GM11168 (cell line): Measurements from ENCODE around the gene ANKRD63.

Experiments
- in situ Hi-C: fragments of 300-500 bp; cut with MboI; formaldehyde crosslinking; loops from one replicate; pipeline ENCODE4 v1.12.0; 2022; ENCODE audit warnings: low sequenced_read_pairs; ENCODE audit not compliant: unreplicated experiment

Gene ANKRD63

DNA sequence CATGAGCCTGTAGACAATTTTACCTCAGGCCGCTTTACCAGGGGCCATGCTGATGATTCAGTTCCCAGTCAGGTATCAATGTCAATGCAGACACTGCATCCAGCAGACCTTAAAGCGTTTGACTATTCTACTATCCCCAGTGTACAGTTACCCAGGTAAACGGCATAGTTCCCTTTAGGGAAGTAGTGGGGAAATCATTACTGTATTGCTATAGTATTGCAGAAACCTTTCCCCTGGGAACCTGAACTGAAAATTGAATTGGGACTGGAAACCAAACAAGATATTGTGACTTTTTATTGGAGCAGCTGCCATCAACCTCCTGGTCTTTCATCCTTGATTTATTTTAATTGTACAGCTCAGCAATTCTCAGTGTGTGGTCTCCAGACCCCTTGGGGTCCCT is 34.1 kb upstream of the ANKRD63 start:
- in situ Hi-C loops = no loop called here

DNA sequence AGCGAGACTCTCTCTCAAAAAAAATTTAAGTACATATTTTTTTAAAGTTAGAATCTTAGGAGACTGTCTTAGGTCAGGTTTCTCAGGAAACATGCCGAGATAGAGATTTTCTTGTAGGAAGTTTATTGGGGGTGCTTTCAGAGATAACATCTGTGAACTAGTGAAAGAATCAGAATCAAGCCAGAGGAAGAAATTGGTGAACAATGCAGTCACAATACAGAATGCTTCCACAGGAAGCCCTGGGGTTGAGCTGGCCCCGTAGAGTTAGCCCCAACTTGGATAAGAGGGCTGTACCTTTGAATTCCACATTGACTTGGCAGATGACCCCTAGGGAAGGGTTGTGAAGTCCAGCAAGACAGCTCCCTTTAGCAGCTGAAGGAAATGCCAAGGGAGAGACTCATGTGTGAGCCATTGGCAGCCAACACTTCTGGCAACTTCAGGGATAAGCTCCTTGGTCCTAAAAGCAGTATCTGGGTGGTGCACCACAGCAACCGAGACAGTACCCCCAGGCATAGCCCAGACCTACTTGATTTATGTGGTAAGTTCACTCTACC is 31.9 kb upstream of the ANKRD63 start:
- in situ Hi-C loops = no loop called here

DNA sequence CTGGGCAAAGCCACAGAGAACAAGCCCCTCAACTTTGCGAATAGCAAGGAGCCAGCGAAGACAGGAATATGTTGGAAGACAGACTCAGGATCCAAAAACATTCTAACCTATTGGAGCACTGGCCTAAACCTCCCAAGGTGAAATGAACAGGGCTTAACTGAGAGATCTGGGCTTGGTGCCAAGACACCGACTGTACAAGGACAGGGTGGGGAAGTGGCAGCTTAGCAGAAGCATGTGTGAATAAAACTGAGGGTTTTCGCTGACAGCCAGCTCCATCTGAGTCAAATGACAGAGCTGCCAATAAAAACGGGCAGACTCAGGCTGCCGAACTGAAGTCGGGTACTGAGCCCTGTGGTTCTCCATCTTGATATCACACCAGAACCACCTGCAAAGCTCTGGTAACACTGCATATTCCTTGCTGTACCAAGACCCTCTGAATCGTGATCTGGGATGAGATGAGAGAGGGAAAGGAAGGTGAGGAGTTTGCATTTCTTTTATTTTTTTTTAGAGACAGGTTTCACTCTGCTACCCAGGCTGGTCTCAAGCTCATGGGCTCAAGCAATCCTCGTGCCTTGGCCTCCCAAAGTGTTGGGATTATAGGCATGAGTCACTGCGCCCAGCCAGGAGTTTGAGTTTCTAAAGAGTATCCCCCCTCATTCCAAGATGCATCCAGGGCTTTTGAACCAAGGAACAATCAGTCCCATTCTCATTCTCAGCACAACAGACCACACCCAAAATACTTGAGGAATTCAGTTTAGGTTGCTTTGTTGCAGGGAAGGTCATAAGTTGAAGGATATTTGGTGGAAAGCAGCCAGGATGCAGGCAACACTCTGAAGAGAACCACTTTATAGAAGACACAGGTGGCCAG is 30.9 kb upstream of the ANKRD63 start:
- in situ Hi-C loops = no loop called here

GRCh38 chr15:40312370-40313158 is 29.7 kb upstream of the ANKRD63 start:
- in situ Hi-C loops = no loop called here

DNA sequence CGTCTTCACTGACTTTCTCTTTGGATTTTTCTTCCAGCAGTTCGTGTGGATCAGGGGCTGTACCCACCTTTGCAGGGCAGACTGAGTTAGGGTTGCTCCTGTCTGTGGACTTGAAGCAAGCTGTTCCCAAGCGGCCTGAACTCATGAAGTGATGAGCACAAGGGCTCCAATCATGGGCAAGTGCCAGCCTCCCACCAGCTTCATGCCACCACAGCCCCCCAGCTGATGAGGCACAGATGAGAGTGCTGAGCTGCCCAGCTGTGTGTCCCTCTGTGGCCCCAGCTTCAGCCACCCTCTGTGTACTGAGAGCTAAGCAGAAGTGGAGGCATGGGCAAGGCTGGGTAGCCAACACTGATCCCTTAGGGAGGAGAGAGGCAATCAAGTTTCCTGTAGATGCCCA is 28.1 kb upstream of the ANKRD63 start:
- in situ Hi-C loops = no loop called here

- in situ Hi-C loops = no loop called here
These were observed 27.4 kb upstream of the ANKRD63 start for GRCh38 chr15:40310001-40310959.

- in situ Hi-C loops = no loop called here
These were observed 26.5 kb upstream of the ANKRD63 start for GRCh38 chr15:40309344-40309862.

DNA sequence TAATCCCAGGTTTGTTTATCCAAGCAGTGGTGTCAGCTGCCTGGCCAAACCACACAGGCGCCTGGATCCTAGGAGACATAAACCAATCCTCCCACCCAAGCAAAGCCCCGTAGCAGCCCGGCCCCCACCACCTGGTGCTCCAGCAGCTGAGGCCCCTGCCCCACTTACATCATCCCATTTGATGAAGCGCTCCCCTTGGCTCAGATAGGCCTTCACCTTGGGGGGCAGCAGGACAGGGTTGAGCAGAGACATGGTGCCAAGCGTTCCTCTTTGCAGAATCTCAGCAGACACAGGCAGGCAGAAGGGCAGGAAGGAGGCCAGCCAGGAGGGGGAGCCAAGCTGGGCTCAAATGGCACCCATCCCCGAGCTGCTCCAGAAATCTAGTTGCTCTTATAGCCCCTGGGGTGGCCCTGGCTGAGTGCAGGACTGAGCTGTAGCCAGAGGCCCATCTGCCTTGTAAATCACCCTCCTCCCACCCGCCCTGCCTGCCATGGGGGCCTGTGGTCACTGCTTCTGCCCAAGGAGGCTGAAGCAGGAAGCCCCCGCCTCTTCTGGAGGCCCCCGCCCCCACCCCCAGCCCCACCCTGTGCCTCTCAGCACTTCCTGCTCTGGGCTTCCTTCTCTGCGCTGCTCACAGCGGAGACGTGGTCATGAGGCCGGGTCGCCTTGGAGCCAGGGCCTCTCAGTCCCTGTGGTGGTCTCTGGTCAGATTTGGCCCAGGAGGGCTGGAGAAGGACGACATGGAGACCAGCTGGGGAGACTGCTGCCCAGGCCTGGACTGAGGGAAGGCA is 24.8 kb upstream of the ANKRD63 start, which contains the start of gene PLCB2:
Gene PLCB2, minus strand, starts transcription at position 515 of the 791 bp plus-strand sequence. Its CDS starts 263 bp downstream, at position 252.
- in situ Hi-C loops = no loop called here

DNA sequence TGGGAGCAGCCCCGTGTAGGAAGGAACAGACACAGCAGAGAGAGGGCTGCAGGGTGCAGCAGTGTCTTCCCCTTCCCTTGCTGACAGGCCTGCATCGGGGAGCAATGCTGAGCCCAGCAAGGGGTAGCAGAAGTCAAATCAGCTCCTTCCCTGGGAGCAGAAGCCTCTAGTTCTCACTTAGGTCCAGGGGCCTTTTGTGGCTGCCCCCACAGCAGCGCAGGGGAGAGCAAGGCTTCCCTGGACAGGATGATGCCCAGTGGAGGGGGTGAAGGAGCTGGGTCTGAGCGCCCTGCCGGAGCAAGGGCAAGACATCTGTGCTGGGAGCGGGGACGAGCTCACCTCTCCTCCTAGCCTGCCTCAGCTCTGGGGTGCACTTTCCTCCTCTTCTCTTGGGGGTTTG is 24.0 kb upstream of the ANKRD63 start:
- in situ Hi-C loops = no loop called here

DNA sequence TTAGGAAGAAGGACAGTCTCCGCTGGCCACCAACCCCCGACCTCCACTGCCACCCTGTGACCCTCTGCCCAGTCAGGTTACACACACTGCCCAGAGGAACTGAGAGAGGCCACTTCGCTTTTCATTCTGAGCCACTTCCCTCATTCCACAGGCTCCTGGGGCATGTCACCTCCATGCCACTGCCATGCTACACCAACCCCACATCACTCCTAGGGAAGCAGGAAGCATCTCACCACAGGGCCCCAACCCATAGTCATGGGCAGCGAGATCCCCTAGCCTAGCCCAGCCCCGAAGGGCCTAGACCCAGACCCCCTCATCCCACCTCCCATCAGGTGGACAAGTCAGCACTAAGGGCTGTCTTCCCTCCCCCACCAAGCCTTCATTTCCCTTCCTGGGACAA is 23.5 kb upstream of the ANKRD63 start:
- in situ Hi-C loops = no loop called here

DNA sequence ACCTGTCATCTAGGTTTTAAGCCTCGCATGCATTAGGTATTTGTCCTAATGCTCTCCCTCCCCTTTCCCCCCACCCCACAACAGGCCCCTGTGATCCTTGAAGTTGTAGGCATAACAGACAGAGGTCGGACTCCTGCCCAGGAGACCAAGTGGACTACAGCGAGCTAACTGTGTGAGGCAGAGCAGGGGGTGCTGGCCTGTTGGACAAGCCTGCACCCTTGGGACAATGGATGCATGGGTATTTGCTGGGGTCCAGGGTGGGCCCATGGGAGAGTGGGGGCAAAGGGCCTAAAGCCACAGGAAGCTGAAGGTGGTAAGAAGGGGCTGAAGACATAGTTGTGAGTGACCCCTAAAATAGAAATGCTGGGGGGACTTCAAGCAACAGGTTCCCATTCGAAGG is 22.4 kb upstream of the ANKRD63 start:
- in situ Hi-C loops = no loop called here

DNA sequence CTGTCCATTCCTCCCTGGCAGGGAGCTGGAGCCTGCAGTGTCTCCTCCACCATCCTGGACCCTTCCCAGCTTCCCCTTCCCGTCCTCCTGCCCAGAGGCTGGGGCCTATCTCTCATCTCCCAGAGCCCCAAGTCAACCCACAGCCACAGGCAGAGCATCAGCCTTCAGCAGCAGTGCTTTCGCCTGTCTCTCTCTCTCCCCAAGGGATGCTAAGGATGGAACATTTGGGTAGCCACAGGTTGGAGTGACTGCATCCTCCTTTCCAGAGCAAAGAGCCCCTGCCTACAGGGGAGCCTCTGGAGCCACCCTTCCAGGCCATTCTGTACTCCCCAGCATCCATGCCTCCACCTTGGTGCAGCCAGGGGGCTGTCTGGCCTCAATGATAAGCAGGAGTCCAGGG is 20.7 kb upstream of the ANKRD63 start:
- in situ Hi-C loops = no loop called here

GRCh38 chr15:40302981-40303380 is 20.1 kb upstream of the ANKRD63 start:
- in situ Hi-C loops = no loop called here

GRCh38 chr15:40302288-40302886 is 19.5 kb upstream of the ANKRD63 start:
- in situ Hi-C loops = no loop called here

DNA sequence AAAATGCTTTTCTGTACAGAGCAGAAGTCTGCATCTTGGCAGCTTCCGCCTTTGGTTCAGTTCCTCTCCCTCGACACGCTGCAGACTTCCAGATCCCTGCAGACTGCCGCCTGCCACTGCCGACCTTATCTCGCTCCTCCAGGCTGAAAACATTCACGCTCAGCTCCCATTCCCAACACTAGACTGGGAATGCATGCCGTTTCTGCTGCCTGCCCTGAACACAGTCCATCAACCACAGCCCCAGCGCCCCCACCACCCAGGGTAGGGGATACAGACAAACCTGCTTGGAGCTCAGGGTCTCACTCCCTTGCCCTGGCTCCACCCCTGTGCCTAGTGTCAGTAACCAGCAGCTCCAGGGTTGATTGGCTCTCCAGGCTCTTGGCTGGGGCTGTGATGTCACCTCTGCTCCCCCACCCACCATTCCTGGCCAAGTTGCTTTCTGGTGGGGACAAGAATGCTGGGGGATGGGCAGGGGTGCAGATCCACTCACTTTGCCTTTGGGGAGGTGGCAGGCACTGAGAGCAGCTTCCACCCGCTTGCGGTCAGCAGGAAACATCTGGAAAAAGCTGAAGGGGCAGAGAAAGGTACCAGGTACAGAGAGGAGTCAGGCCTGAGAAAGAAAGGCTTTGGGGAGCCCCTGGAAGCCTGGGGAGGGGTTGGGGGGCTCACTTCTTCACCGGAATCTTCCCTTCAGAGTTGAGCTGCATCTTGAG is 18.8 kb upstream of the ANKRD63 start:
- in situ Hi-C loops = no loop called here

DNA sequence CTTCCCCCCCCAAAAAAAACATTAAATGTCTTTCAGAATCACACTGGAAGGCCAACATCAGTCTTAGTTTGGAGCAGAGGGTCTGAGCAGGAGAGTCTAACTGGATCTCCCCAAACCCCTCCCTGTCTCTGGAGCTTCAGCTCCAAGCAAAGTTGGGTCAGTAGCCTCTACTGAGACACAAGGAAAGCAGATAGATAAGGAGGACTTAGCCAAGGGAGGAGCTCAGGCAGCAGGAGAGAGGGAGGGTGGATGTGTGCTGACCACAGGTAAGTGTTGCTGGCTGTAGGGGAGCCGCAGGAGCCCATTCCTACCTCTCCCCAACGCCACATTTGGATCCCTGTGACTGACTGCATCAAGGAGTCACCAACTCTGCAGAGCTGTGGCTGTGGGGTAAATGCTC is 17.9 kb upstream of the ANKRD63 start:
- in situ Hi-C loops = no loop called here

DNA sequence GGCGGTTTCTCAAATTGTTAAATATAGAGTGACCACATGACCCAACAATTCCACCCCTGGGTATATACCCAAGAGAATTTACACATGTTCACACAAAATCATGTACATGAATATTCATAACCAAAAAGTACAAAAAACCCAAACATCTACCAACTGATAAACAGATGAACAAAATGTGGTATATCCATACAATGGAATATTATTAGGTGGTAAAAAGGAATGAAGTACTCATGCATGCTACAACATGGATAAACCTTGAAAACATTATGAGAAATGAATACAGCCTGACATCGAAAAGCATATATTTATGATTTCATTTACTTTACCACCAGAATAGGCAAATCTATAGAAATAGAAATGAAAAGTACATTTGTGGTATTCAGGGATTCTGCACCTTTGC is 17.5 kb upstream of the ANKRD63 start:
- in situ Hi-C loops = no loop called here
